B cell (primary cell): ENCODE results near the gene PHF13. TPM values are rescaled to one million over a fixed set of nuclear protein-coding genes. Genes with fewer than 3 reads are reported as not detected.

ENCODE experiments used
- ATAC-seq: fragments of 200-7000 bp; cut with Tn5 transposase; one replicate; pipeline ENCODE4 v1.10.0; 2021; ENCODE audit warnings: low read depth, mild to moderate bottlenecking, moderate number of reproducible peaks, moderate library complexity
- CTCF ChIA-PET: fragments of 350-600 bp; sonication (Branson Sonifier 250); formaldehyde crosslinking; loops from one replicate; lab custom pipeline; 2021; ENCODE audit warnings: antibody characterized with exemption, inconsistent platforms; lab: Charles Lee
- POLR2A ChIA-PET: fragments of 350-600 bp; sonication (Branson Sonifier 250); formaldehyde crosslinking; loops from one replicate; lab custom pipeline; 2021; ENCODE audit warnings: antibody characterized with exemption; lab: Charles Lee
- DNase-seq: peaks from one replicate; pipeline ENCODE4 v3.0.0; 2013
- H2AFZ ChIP-seq: 2 replicates; pipeline ENCODE4 v1.6.1; 2012; ENCODE audit warnings: mild to moderate bottlenecking, low read depth, low read length; ENCODE audit not compliant: insufficient read depth, poor library complexity, severe bottlenecking
- H3K27ac ChIP-seq, 2 donors: 1 replicate in 1 of 2; 2 replicates in 1 of 2; pipeline ENCODE4 v1.5.1; 2012 to 2013; ENCODE audit warnings: low read length in 2 of 2, mild to moderate bottlenecking in 2 of 2, moderate library complexity in 1 of 2
- H3K27me3 ChIP-seq, 4 experiments: fragments of 200-600 bp in 1 of 4; sonication (generic) in 1 of 4; replicated peaks in 1 of 4; 1 replicate in 2 of 4; 2 replicates in 2 of 4; pipeline versions ENCODE4 v1.6.1 to v1.7.0; 2013 to 2016; ENCODE audit warnings: low read length in 3 of 4, mild to moderate bottlenecking in 2 of 4, mixed read lengths in 1 of 4, moderate library complexity in 1 of 4; ENCODE audit not compliant: insufficient read depth in 4 of 4, control insufficient read depth in 3 of 4; ENCODE audit errors: control extremely low read depth in 1 of 4
- H3K36me3 ChIP-seq, 2 experiments: replicated peaks in 1 of 2; 1 replicate in 1 of 2; 2 replicates in 1 of 2; pipeline versions ENCODE4 v1.6.1 to v1.7.1; 2013; ENCODE audit warnings: low read length in 1 of 2; ENCODE audit not compliant: insufficient read depth in 2 of 2, control insufficient read depth in 1 of 2; ENCODE audit errors: control extremely low read depth in 1 of 2, extremely low read depth in 1 of 2
- H3K4me1 ChIP-seq, 2 donors: fragments of 200-600 bp in 1 of 2; sonication (generic) in 1 of 2; 1 replicate in 1 of 2; 2 replicates in 1 of 2; pipeline versions ENCODE4 v1.5.1 to v1.6.1; 2013 to 2017; ENCODE audit warnings: low read length in 2 of 2; ENCODE audit not compliant: control insufficient read depth in 2 of 2, insufficient read depth in 2 of 2
- H3K4me2 ChIP-seq: replicated peaks from 2 replicates; pipeline ENCODE3; 2012; ENCODE audit warnings: mild to moderate bottlenecking, low read depth, low read length; ENCODE audit not compliant: poor library complexity, severe bottlenecking
- H3K4me3 ChIP-seq, 5 experiments: fragments of 200-600 bp in 1 of 5; sonication (generic) in 1 of 5; 1 replicate in 3 of 5; 2 replicates in 2 of 5; pipeline versions ENCODE4 v1.5.1 to v1.7.0; 2011 to 2016; ENCODE audit warnings: low read length in 4 of 5, mild to moderate bottlenecking in 4 of 5, low read depth in 2 of 5, control low read depth in 1 of 5, moderate library complexity in 1 of 5; ENCODE audit not compliant: insufficient read depth in 1 of 5; ENCODE audit errors: control extremely low read depth in 1 of 5, extremely low read depth in 1 of 5
- H3K79me2 ChIP-seq: fragments of 200-600 bp; sonication (generic); one replicate; pipeline ENCODE4 v1.6.0; 2016; ENCODE audit warnings: low read length; ENCODE audit not compliant: control insufficient read depth, insufficient read depth
- H3K9ac ChIP-seq: fragments of 200-600 bp; sonication (generic); 2 replicates; pipeline ENCODE4 v1.6.1; 2017; ENCODE audit warnings: mild to moderate bottlenecking, low read length, moderate library complexity
- H3K9me3 ChIP-seq, 3 donors: one replicate each; pipeline versions ENCODE4 v1.6.1 to v1.7.1; 2013; ENCODE audit warnings: low read length in 2 of 3; ENCODE audit not compliant: control insufficient read depth in 2 of 3, insufficient read depth in 1 of 3; ENCODE audit errors: control extremely low read depth in 1 of 3
- H4K20me1 ChIP-seq: 2 replicates; pipeline ENCODE4 v1.6.0; 2012; ENCODE audit warnings: mild to moderate bottlenecking, low read length; ENCODE audit not compliant: insufficient read depth, control insufficient read depth, poor library complexity, severe bottlenecking
- H3K27ac Mint-ChIP-seq: one replicate; pipeline ENCODE4 v1.8.0; 2021; ENCODE audit warnings: mixed read lengths
- H3K27me3 Mint-ChIP-seq: one replicate; pipeline ENCODE4 v1.8.0; 2021; ENCODE audit warnings: mixed read lengths
- H3K4me1 Mint-ChIP-seq: one replicate; pipeline ENCODE4 v1.8.0; 2021; ENCODE audit warnings: mixed read lengths
- H3K4me3 Mint-ChIP-seq: one replicate; pipeline ENCODE4 v1.8.0; 2021; ENCODE audit warnings: mixed read lengths
- H3K9me3 Mint-ChIP-seq: one replicate; pipeline ENCODE4 v1.8.0; 2022; ENCODE audit warnings: mixed read lengths; ENCODE audit not compliant: insufficient read depth
- EZH2 ChIP-seq: IDR thresholded peaks from 2 replicates; pipeline ENCODE4 v1.6.1; 2012; ENCODE audit warnings: borderline replicate concordance, low read depth, mild to moderate bottlenecking, moderate library complexity, low read length; ENCODE audit not compliant: insufficient read depth, poor library complexity, severe bottlenecking
- WGBS: methylation state at CpG from one replicate; pipeline ENCODE4 v1.1.5; 2013; ENCODE audit warnings: missing lambda C conversion rate; ENCODE audit not compliant: insufficient coverage; 5-methylcytosine and 5-hydroxymethylcytosine counted together
- intact Hi-C: fragments of 100-400 bp; cut with micrococcal nuclease; formaldehyde crosslinking; loops from one replicate; pipeline ENCODE4 v1.10.0; 2022
- polyA plus RNA-seq: library from polyadenylated mRNA; depleted of rRNA; stranded (reverse); fragments of >200 nt; gene quantifications from 2 replicates; pipeline ENCODE4 v1.2.3, GENCODE V29; 2012
- total RNA-seq, 2 donors: library from RNA; stranded (reverse); fragments of 120-200 nt in 1 of 2; gene quantifications; 1 replicate in 1 of 2; 2 replicates in 1 of 2; pipeline versions ENCODE4 v1.2.3 to v1.2.4, GENCODE V29; 2013 to 2022
- TF ChIP-seq, protein P1 (sequence below): fragments of 200-600 bp; IDR thresholded peaks from one replicate; pipeline ENCODE4 v1.8.0; 2022; ENCODE audit warnings: antibody characterized with exemption, mild to moderate bottlenecking

The PHF13 gene
- total and polyA plus RNA-seq, 2 donors (not counting 1 experiment from before 2014, with no cell fraction given), result 5.3 to 11.0 TPM

DNA sequence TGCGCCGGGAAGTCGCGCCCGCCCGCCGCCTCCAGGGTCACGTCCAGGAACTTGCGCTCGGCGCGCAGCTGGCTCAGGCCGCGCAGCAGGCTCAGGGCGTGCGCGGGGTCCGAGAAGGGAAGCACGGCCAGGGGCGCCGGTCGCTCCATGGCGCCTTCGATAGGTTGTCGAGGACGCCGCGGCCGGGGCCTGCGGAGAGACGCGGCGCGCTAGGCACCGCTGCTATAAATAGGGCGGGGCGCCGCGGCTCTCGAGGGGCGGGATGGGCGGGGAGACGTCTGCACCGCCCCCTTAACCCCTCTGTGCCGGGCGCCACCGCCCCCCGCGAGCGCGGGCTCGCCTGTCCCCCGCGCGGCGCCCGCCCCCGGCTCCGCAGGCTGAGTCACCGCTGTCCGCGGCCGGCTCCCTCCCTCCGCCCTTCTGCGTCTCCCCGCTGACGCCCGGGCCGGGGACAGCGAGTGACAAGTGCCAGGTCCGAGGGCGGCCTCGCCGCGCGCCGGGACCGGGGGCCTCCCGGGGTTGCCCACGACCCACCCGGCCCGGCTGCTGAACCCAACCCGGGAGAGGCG lies 10.8 kb upstream of the PHF13 start, which contains the start of gene KLHL21:
Gene KLHL21, minus strand, starts transcription at position 201 of the 569 bp plus-strand sequence. Its CDS starts 52 bp downstream, at position 149.
- Histone ChIP-seq H3K27ac (peak within 1 kb of the TSS; percentile 94 to 95), H2AFZ (peak within 1 kb of the TSS; percentile 89), H3K9me3 (no peaks in the 10 kb centered on the region), H3K4me3 (peak within 1 kb of the TSS; percentile 68 to 94 (median 82)), H3K4me2 (peak within 1 kb of the TSS; percentile 100), H3K79me2 (peaks cover 40% of the 10 kb centered on the region), H3K9ac (peak within 1 kb of the TSS; percentile 78), H3K27me3 (no peaks in the 10 kb centered on the region), H3K4me1 (peaks cover 29 to 43% of the 10 kb centered on the region in 2 donors), H4K20me1 (peaks cover 34% of the 10 kb centered on the region), H3K36me3 (peaks cover 0 to 3% of the 10 kb centered on the region in 2 experiments)
- Mint-ChIP-seq H3K9me3 (no peaks in the 10 kb centered on the region), H3K4me1 (peaks cover 38% of the 10 kb centered on the region), H3K27me3 (no peaks in the 10 kb centered on the region), H3K4me3 (peak within 1 kb of the TSS; percentile 93), H3K27ac (peak within 1 kb of the TSS; percentile 99)
- POLR2A ChIA-PET, result interaction anchor here (0.5 to 3.4 kb wide), 7 partner anchors 9 to 48 kb away, joined by 3 to 21 read pairs (median 8); partner anchors contain the start of genes NOL9, PHF13, TAS1R1 and THAP3
- under 1% methylated on average over 83 of the region's 84 CpGs for WGBS
- CTCF ChIA-PET, result interaction anchor here (1.1 to 5.4 kb wide), 4 partner anchors 13 to 48 kb away, joined by 3 to 33 read pairs (median 12); partner anchors contain the start of genes NOL9, TAS1R1 and THAP3
- peak; percentile 90 for DNase-seq
- TF ChIP-seq, protein P1, sequence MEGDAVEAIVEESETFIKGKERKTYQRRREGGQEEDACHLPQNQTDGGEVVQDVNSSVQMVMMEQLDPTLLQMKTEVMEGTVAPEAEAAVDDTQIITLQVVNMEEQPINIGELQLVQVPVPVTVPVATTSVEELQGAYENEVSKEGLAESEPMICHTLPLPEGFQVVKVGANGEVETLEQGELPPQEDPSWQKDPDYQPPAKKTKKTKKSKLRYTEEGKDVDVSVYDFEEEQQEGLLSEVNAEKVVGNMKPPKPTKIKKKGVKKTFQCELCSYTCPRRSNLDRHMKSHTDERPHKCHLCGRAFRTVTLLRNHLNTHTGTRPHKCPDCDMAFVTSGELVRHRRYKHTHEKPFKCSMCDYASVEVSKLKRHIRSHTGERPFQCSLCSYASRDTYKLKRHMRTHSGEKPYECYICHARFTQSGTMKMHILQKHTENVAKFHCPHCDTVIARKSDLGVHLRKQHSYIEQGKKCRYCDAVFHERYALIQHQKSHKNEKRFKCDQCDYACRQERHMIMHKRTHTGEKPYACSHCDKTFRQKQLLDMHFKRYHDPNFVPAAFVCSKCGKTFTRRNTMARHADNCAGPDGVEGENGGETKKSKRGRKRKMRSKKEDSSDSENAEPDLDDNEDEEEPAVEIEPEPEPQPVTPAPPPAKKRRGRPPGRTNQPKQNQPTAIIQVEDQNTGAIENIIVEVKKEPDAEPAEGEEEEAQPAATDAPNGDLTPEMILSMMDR, result no peak
- TF ChIP-seq EZH2, result no peak
- intact Hi-C loops, result loop anchor here (1.0 to 2.0 kb wide), 6 partner anchors 11 to 182 kb away; partner anchors contain the start of genes CAMTA1, DNAJC11, NOL9 and PHF13
- ATAC-seq, result peak; percentile 69
